Mononuclear cell (primary cell): ENCODE measurements around the gene S100A13. TPM values are rescaled to one million over a fixed set of nuclear protein-coding genes. Genes with fewer than 3 reads are reported as not detected.

Experiments
- H3K27me3 ChIP-seq: 2 replicates; pipeline ENCODE4 v1.6.0; 2011; ENCODE audit warnings: low read length, control low read depth; ENCODE audit not compliant: insufficient read depth
- H3K4me1 ChIP-seq: 2 replicates; pipeline ENCODE4 v1.5.1; 2011; ENCODE audit warnings: mild to moderate bottlenecking, low read length, control low read depth; ENCODE audit not compliant: insufficient read depth
- H3K4me3 ChIP-seq: 2 replicates; pipeline ENCODE4 v1.5.1; 2011; ENCODE audit warnings: mild to moderate bottlenecking, low read length, moderate library complexity
- H3K9me3 ChIP-seq: 2 replicates; pipeline ENCODE4 v1.5.1; 2011; ENCODE audit warnings: low read depth, mild to moderate bottlenecking, control low read depth, low read length
- total RNA-seq: library from RNA; depleted of rRNA; stranded (reverse); fragments of >200 nt; gene quantifications from one replicate; pipeline ENCODE4 v1.2.3, GENCODE V29; 2012

S100A13 gene
- total RNA-seq, 1 donor: 1.2 TPM

GRCh38 chr1:153636312-153636711 lies 9.0 kb upstream of the S100A13 start:
- Histone ChIP-seq H3K4me3 (no peak overlapping the region), H3K27me3 (no peaks in the 10 kb centered on the region), H3K9me3 (no peaks in the 10 kb centered on the region), H3K4me1 (peaks cover 28% of the 10 kb centered on the region)

GRCh38 chr1:153635872-153636271 lies 8.6 kb upstream of the S100A13 start:
- H3K27me3 ChIP-seq: no peaks in the 10 kb centered on the region
- peaks cover 28% of the 10 kb centered on the region for H3K4me1 ChIP-seq
- no peaks in the 10 kb centered on the region for H3K9me3 ChIP-seq
- H3K4me3 ChIP-seq: no peak overlapping the region

GRCh38 chr1:153633754-153634665 lies 6.7 kb upstream of the S100A13 start, which contains the start of gene CHTOP:
Gene CHTOP, plus strand, starts transcription at chr1:153634066. Its CDS starts 2,523 bp downstream, at chr1:153636589.
- peak within 1 kb of the TSS; percentile 61 for H3K4me3 ChIP-seq
- no peaks in the 10 kb centered on the region for H3K9me3 ChIP-seq
- no peaks in the 10 kb centered on the region for H3K27me3 ChIP-seq
- H3K4me1 ChIP-seq: peaks cover 32% of the 10 kb centered on the region

- no peaks in the 10 kb centered on the region for H3K9me3 ChIP-seq
- peak overlapping the region; percentile 61 for H3K4me3 ChIP-seq
- peaks cover 32% of the 10 kb centered on the region for H3K4me1 ChIP-seq
- H3K27me3 ChIP-seq: no peaks in the 10 kb centered on the region
Observed at GRCh38 chr1:153633161-153633753, 6.0 kb upstream of the S100A13 start.

- H3K4me3 ChIP-seq: no peak overlapping the region
- H3K4me1 ChIP-seq: peaks cover 30% of the 10 kb centered on the region
- no peaks in the 10 kb centered on the region for H3K27me3 ChIP-seq
- H3K9me3 ChIP-seq: no peaks in the 10 kb centered on the region
Observed at GRCh38 chr1:153631047-153632022, 4.0 kb upstream of the S100A13 start.

GRCh38 chr1:153630384-153630783 lies 3.1 kb upstream of the S100A13 start:
- Histone ChIP-seq H3K4me1 (peaks cover 21% of the 10 kb centered on the region), H3K27me3 (no peaks in the 10 kb centered on the region), H3K4me3 (no peak overlapping the region), H3K9me3 (no peaks in the 10 kb centered on the region)

- H3K4me3 ChIP-seq: no peak overlapping the region
- peaks cover 17% of the 10 kb centered on the region for H3K4me1 ChIP-seq
- H3K27me3 ChIP-seq: no peaks in the 10 kb centered on the region
- H3K9me3 ChIP-seq: no peaks in the 10 kb centered on the region
Observed at GRCh38 chr1:153629971-153630370, 2.7 kb upstream of the S100A13 start.

GRCh38 chr1:153629343-153629665 lies 2.0 kb upstream of the S100A13 start:
- H3K9me3 ChIP-seq: no peaks in the 10 kb centered on the region
- no peak overlapping the region for H3K4me3 ChIP-seq
- H3K4me1 ChIP-seq: peaks cover 17% of the 10 kb centered on the region
- H3K27me3 ChIP-seq: no peaks in the 10 kb centered on the region

GRCh38 chr1:153628638-153629342 lies 1.5 kb upstream of the S100A13 start:
- peaks cover 22% of the 10 kb centered on the region for H3K4me1 ChIP-seq
- no peak overlapping the region for H3K4me3 ChIP-seq

GRCh38 chr1:153627715-153628626 lies 666 bp upstream of the S100A13 start, which contains the start of gene S100A1:
Gene S100A1, plus strand, starts transcription at chr1:153628434. Its CDS starts 2,088 bp downstream, at chr1:153630522.
- Histone ChIP-seq H3K4me3 (no peak within 1 kb of the TSS), H3K4me1 (peaks cover 23% of the 10 kb centered on the region), H3K9me3 (no peaks in the 10 kb centered on the region), H3K27me3 (no peaks in the 10 kb centered on the region)

More at GRCh38 chr1:153628638-153629342, 1.5 kb upstream of the S100A13 start:
- H3K9me3 ChIP-seq: no peaks in the 10 kb centered on the region
- no peaks in the 10 kb centered on the region for H3K27me3 ChIP-seq

- Histone ChIP-seq H3K27me3 (no peaks in the 10 kb centered on the region), H3K9me3 (no peaks in the 10 kb centered on the region), H3K4me1 (peaks cover 26% of the 10 kb centered on the region), H3K4me3 (no peak overlapping the region)
Observed at GRCh38 chr1:153626477-153626903, 815 bp downstream of the S100A13 start.

- H3K4me1 ChIP-seq: peaks cover 22% of the 10 kb centered on the region
- no peak overlapping the region for H3K4me3 ChIP-seq
- no peaks in the 10 kb centered on the region for H3K9me3 ChIP-seq
- no peaks in the 10 kb centered on the region for H3K27me3 ChIP-seq
Observed at GRCh38 chr1:153624965-153625611, 2.2 kb downstream of the S100A13 start.

- Histone ChIP-seq H3K9me3 (no peaks in the 10 kb centered on the region), H3K4me3 (no peak overlapping the region), H3K4me1 (peaks cover 21% of the 10 kb centered on the region), H3K27me3 (no peaks in the 10 kb centered on the region)
Observed at GRCh38 chr1:153623101-153623500, 4.2 kb downstream of the S100A13 start.
